CD1c-positive myeloid dendritic cell (primary cell): ENCODE measurements around the gene RPS6KA2.
"Not testable (repeated sequence)": the region's sequence is repeated elsewhere in the genome, so short reads cannot be mapped to it uniquely, and the experiment has no call there.

Experiments
- DNase-seq: peaks from one replicate; pipeline ENCODE4 v3.0.0-alpha.2; 2016; ENCODE audit errors: extremely low spot score

The RPS6KA2 gene

DNA sequence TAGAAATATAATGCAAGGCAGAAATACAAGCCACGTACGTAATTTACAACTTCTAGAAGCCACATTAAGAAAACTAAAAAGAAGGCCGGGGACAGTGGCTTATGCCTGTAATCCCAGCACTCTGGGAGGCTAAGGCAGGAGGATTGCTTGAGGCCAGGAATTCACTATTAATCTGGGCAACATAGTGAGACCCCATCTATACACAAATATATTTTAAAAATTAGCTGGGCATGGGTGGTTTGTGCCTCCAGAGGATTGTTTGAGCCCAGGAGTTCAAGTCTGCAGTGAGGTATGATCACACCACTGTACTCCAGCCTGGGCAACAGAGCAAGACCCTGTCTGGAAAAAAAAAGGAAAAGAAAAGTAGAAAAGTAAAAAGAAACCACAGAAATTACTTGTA, 256.6 kb downstream of the RPS6KA2 start:
- no peak for DNase-seq

DNA sequence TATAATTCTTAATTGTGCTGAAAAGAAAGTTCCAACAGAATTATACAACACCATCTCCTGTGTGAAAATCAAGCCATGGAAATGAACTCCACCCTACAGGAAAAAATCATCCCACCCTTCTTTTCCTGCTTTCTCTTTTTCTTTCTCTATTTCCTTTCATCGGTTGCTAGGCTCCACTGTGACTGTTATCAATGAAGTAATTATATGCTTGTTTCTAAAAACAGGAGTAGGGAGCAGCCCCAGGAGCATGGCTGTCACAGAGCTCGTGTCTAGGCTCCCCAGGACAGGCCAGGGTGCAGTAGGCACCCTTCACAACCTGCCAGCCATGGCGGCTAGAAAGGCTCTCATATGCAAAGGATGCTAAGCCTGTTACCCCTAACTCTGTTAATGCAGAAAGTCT, 257.3 kb downstream of the RPS6KA2 start:
- no peak for DNase-seq

DNA sequence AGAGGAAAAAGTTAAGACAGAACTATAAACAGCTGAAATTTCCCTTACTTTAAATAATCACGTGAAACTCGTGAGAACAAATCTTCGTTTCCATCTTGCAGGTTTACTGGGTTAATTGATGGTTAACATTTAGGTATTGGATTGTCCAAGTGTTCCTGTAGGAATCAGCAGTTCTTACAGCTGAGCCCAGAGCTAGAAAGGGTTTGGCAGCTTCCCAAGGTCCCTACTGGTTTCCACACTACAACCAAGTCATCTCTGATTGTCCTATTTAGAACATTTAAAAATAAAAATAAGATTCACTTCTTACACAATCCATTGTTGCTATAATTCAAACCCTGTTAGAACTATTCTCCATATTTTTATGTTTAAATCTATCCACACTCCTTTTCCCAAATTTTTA, 260.1 kb downstream of the RPS6KA2 start:
- DNase-seq = no peak

DNA sequence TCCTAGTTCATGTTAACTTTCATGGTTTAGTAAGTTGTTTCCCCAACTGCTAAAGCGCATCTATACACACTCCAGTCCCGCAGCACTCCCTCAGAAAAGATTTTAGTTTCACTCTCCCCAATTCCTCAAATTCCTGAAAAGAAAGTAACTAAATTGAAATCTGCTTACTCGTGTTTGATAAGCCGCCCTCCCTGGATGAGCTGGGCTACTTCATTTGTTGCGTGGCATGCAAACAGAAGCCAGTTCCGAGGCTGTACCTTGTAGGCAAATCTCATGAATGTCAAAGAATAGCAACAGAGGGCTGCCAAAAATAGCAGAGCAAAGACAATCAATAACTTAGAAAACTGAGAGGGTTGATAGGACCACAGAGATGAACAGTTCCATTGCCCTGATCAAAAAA, 261.2 kb downstream of the RPS6KA2 start:
- DNase-seq = no peak

DNA sequence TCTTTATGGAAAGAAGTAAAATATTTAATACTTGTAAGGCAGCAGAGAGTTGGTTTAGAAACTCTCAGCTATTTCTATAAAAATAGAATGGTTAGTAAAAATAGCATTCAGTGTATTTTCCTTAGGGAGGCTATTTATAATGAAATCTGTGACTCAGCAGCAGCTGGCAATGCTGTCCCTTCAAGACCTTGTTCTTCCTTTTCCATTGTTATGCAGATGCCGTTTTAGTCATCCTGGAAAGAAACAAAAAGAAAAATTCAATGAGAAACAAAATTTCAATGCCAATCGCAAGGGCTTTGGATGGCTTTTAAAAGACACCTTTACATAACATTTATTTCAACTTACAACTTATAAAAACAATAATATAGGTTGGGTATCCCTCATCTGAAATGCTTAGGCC, 261.8 kb downstream of the RPS6KA2 start:
- no peak for DNase-seq

DNA sequence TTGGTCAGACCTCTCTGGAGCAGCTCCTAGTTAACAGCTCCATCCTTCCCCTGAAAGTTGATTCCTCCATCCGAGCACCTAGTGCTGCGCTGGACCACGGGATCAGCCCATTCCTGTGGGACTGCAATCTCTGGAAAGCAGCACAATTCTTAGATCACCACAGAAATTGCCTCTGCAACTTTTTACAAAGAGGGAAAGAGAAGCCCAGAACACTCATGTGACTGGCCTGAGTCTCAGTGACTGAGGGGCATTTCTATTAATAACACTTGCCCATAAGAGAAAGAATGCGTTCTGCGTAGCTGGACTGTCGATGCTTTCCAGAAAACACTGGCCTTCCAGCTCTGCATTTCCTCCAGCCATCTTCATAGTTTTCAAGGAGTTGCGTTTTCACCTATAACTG, 262.6 kb downstream of the RPS6KA2 start:
- DNase-seq = no peak

DNA sequence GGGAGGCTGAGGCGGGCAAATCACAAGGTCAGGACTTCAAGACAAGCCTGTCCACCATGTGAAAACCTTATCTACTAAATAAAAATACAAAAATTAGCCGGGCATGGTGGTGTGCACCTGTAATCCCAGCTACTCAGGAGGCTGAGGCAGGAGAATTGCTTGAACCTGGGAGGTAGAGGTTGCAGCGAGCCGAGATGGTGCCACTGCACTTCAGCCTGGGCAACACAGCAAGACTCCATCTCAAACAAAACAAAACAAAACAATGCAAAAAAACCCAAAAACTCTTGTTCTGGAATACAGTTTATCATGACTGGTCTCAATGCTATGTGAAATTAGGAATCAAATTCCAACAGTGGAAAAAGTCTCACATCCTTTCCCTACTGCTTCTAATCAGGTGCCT, 264.6 kb downstream of the RPS6KA2 start:
- not testable (repeated sequence) for DNase-seq

DNA sequence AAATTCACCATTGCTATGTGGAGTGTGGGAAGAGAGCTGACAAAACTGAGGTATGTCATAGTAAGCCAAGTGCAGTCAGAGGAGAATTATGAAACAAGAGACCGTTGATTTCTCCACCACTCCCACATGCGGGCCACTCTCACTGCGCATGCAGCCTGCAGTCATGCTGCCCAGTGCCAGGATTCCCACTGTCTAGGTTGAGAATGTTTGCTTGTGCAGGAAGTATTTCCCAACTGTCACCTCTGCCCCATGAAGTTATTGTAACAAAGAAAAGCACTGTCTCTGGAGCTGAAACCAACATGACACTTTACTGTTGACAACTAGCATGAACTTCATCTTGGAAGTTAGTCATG, 266.0 kb downstream of the RPS6KA2 start:
- peak; percentile 26 for DNase-seq

DNA sequence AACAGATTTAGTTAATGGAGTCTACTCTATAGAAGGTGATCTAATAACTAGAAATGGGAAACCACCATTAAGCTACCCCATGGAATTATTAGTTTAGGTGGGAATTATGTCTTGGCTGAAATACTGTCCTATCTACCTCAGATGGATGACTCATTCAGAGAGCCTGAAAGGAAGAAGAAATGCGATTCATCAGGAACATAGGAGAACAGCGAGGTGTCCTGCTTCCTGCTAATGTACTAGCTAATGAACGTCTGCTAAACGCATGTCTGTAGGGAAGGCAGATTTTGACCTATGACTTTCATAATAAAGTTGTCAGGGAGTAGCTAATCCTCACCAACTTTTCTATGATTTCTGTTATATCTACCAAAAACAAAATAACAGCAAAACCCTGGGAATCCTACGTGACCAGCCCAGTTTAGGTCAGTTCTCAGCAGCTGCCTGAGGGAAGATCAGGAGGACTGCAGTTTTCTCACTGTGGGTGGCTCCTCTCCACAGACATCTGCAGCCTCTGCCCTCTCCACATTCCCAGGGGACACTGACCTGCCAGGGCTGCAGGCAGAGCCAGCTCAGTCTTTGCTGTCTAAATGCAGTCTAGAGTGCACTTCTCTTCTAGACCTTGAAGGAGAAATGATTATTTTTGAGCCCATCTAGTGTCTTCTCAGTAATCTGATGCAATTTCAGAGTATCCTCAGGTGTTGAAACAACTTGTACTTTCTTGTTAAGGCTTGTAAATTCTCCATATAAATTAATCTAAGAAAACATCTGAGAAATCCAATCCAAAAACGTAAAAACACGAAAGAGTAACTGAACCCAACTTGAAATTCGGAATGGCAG, 266.6 kb downstream of the RPS6KA2 start:
- DNase-seq = peak; percentile 7
